ENCODE data around the gene OR6J1. TPM values are rescaled to one million over a fixed set of nuclear protein-coding genes. Genes with fewer than 3 reads are reported as not detected.

Gene OR6J1
- total and polyA plus RNA-seq, 2 donors (not counting 1 experiment from before 2014, with no cell fraction given): not detected

DNA sequence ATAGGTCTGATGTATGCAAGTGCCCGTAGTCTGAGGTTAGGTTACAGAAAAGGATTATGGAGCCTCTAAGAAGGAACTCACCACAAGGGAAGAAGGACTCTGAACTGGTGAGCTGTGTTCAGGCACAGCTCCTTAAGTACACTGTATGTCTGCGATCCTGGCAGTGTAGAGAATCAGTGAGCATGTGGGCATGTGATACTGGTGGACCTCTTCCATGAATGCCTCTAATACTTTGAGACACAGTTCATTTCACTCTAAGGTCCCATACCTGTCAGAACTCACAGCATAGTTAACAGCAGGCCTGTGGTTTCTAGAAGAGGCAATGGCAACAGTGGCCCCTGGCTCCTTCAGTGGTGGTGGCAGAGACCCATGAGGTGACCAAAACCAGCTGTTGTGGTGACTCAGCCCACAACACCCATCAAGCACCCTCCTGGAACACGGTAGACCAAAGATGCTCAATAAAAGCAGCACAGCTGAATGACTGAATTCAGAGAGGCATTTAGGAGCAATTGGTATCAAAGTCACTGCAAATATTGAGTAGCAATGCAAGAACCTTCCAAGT is 6.9 kb upstream of the OR6J1 start:
- TF ChIP-seq, protein P1, sequence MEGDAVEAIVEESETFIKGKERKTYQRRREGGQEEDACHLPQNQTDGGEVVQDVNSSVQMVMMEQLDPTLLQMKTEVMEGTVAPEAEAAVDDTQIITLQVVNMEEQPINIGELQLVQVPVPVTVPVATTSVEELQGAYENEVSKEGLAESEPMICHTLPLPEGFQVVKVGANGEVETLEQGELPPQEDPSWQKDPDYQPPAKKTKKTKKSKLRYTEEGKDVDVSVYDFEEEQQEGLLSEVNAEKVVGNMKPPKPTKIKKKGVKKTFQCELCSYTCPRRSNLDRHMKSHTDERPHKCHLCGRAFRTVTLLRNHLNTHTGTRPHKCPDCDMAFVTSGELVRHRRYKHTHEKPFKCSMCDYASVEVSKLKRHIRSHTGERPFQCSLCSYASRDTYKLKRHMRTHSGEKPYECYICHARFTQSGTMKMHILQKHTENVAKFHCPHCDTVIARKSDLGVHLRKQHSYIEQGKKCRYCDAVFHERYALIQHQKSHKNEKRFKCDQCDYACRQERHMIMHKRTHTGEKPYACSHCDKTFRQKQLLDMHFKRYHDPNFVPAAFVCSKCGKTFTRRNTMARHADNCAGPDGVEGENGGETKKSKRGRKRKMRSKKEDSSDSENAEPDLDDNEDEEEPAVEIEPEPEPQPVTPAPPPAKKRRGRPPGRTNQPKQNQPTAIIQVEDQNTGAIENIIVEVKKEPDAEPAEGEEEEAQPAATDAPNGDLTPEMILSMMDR (conservative IDR thresholded peaks at IDR 0.05 in 1 of 2, IDR thresholded peaks at IDR 0.05 in 1 of 2; ENCODE audit: low read depth in 1 of 2, low read length in 2 of 2): no peak
- TF ChIP-seq EZH2 (IDR thresholded peaks at IDR 0.05; ENCODE audit: low read length, missing control alignments): no peak
- no peaks in the 10 kb centered on the region for H3K36me3 ChIP-seq (ENCODE audit: control insufficient read depth, insufficient read depth, low read length)
- H3K4me1 ChIP-seq (ENCODE audit: control insufficient read depth, extremely low read depth, insufficient read depth, low read length): peaks cover 6% of the 10 kb centered on the region
- no peaks in the 10 kb centered on the region for H4K20me1 ChIP-seq (ENCODE audit: control insufficient read depth, extremely low read depth, insufficient read depth, low read length)
- H3K4me2 ChIP-seq (ENCODE audit: extremely low read depth, insufficient read depth, low read length): no peak overlapping the region
- no peaks in the 10 kb centered on the region for H3K79me2 ChIP-seq (ENCODE audit: control insufficient read depth, insufficient read depth, low read length)
- H3K27me3 ChIP-seq (ENCODE audit: control insufficient read depth, insufficient read depth, low read length): no peaks in the 10 kb centered on the region
- no peak overlapping the region for H3K27ac ChIP-seq (ENCODE audit: insufficient read depth, low read length)
- no peak overlapping the region for H3K4me3 ChIP-seq (replicated peaks in 1 of 4; ENCODE audit: control extremely low read depth in 1 of 4, insufficient read depth in 1 of 4, low read depth in 3 of 4, low read length in 4 of 4)
- no peaks in the 10 kb centered on the region for H3K9me3 ChIP-seq (ENCODE audit: control insufficient read depth, insufficient read depth, low read depth, low read length)
- peak; percentile 35 to 41 for DNase-seq (ENCODE audit: low read depth in 2 of 2)
- no peak overlapping the region for H2AFZ ChIP-seq (ENCODE audit: low read length)
- H3K9ac ChIP-seq (ENCODE audit: insufficient read depth, low read length): no peak overlapping the region

DNA sequence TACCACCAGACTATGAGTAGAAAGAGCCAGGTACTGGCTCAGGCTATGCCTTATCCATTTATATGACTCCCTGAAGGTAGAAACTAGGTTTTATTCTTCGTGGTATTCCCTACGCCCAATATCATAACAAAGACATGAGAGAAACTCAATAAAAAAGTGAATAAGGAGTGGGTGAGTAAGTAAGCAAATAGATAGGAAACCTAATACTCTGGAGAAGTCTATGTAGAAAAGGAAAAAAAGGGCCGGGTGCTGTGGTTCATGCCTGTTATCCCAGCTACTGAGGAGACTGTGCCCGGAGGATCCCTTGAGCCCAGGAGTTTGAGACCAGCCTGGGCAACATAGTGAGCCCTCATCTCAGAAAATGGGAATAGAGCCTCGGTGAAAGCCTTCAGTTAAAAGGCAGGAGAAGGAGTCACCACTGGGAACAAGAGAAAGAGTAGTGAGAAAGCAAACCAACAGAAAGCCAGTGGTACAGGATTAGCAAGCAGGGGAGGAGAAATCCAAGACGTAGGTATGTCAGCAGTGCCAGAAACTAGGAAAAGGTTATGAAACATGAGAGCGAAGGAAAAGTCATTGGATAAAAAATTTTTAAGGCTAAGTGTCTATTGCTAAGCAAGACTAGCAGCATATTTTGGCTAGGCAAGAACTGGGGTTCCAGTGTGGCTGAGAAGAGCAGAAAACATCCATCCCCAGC is 6.0 kb upstream of the OR6J1 start:
- DNase-seq (ENCODE audit: low read depth in 2 of 2): no peak
- no peak overlapping the region for H3K9ac ChIP-seq (ENCODE audit: insufficient read depth, low read length)
- H3K36me3 ChIP-seq (ENCODE audit: control insufficient read depth, insufficient read depth, low read length): no peaks in the 10 kb centered on the region
- no peak overlapping the region for H3K4me2 ChIP-seq (ENCODE audit: extremely low read depth, insufficient read depth, low read length)
- H3K9me3 ChIP-seq (ENCODE audit: control insufficient read depth, insufficient read depth, low read depth, low read length): no peaks in the 10 kb centered on the region
- H3K4me3 ChIP-seq (replicated peaks in 1 of 4; ENCODE audit: control extremely low read depth in 1 of 4, insufficient read depth in 1 of 4, low read depth in 3 of 4, low read length in 4 of 4): no peak overlapping the region
- TF ChIP-seq, protein P1 (conservative IDR thresholded peaks at IDR 0.05 in 1 of 2, IDR thresholded peaks at IDR 0.05 in 1 of 2; ENCODE audit: low read depth in 1 of 2, low read length in 2 of 2): no peak
- TF ChIP-seq EZH2 (IDR thresholded peaks at IDR 0.05; ENCODE audit: low read length, missing control alignments): no peak
- H3K27me3 ChIP-seq (ENCODE audit: control insufficient read depth, insufficient read depth, low read length): no peaks in the 10 kb centered on the region
- no peaks in the 10 kb centered on the region for H3K79me2 ChIP-seq (ENCODE audit: control insufficient read depth, insufficient read depth, low read length)
- peaks cover 6% of the 10 kb centered on the region for H3K4me1 ChIP-seq (ENCODE audit: control insufficient read depth, extremely low read depth, insufficient read depth, low read length)
- no peak overlapping the region for H2AFZ ChIP-seq (ENCODE audit: low read length)
- H3K27ac ChIP-seq (ENCODE audit: insufficient read depth, low read length): no peak overlapping the region
- H4K20me1 ChIP-seq (ENCODE audit: control insufficient read depth, extremely low read depth, insufficient read depth, low read length): no peaks in the 10 kb centered on the region

DNA sequence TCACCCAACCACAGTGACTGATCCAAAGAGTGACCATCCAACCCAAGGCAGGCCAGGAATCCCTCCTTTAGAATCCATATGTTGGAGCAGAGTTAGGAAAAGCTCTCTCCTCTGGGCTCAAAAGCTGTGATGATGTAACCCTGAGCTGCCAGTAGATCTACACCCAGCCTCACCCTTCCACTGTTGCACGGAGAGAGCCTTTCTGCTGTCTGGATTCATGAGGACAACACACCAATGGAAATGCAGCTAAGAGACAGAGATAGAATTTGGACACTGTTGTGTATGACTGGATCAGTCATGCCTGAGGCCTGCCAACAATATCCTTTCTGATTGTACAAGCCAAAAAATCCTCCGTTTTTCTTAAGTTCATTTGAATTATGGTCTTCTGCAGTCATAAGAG is 4.4 kb upstream of the OR6J1 start:
- Histone ChIP-seq H3K9ac (ENCODE audit: insufficient read depth, low read length) (no peak overlapping the region), H3K4me3 (replicated peaks in 1 of 4; ENCODE audit: control extremely low read depth in 1 of 4, insufficient read depth in 1 of 4, low read depth in 3 of 4, low read length in 4 of 4) (no peak overlapping the region), H4K20me1 (ENCODE audit: control insufficient read depth, extremely low read depth, insufficient read depth, low read length) (no peaks in the 10 kb centered on the region), H2AFZ (ENCODE audit: low read length) (no peak overlapping the region), H3K27me3 (ENCODE audit: control insufficient read depth, insufficient read depth, low read length) (no peaks in the 10 kb centered on the region), H3K4me1 (ENCODE audit: control insufficient read depth, extremely low read depth, insufficient read depth, low read length) (peaks cover 6% of the 10 kb centered on the region), H3K4me2 (ENCODE audit: extremely low read depth, insufficient read depth, low read length) (no peak overlapping the region), H3K27ac (ENCODE audit: insufficient read depth, low read length) (no peak overlapping the region), H3K79me2 (ENCODE audit: control insufficient read depth, insufficient read depth, low read length) (no peaks in the 10 kb centered on the region), H3K36me3 (ENCODE audit: control insufficient read depth, insufficient read depth, low read length) (no peaks in the 10 kb centered on the region), H3K9me3 (ENCODE audit: control insufficient read depth, insufficient read depth, low read depth, low read length) (no peaks in the 10 kb centered on the region)
- TF ChIP-seq EZH2 (IDR thresholded peaks at IDR 0.05; ENCODE audit: low read length, missing control alignments): no peak
- TF ChIP-seq, protein P1 (conservative IDR thresholded peaks at IDR 0.05 in 1 of 2, IDR thresholded peaks at IDR 0.05 in 1 of 2; ENCODE audit: low read depth in 1 of 2, low read length in 2 of 2): no peak
- peak in 1 of 2 donors; percentile 39 for DNase-seq (ENCODE audit: low read depth in 2 of 2)
